ENCODE data around the gene RIMS1.
"Not testable (repeated sequence)": the region's sequence is repeated elsewhere in the genome, so short reads cannot be mapped to it uniquely, and the experiment has no call there.

The RIMS1 gene

DNA sequence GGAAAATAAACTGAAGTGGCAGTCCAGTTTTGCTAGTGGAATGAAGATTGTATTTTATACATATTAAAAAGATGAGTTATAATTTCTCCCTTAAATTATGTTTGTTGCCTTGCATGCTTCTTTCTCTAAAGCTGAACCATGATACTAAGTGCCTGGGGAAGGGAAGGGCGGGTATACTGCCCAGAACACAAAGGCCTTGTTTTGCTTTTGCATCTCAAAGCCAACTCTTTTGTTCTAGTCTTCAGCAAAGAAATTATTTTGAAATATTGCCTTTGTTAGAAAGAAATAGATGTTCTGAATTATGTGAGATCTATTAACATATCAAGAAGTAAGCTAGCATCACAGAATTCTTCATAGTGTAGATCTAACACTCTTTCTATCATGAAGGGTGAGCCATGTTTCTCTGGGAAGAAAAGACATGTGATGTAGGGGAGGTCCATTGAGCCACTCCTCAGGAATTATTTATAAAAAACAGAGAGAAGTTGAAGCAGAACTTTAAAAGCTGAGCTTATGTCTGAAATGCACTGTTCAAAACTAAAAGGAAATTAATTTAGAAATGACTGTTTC is 108.4 kb downstream of the RIMS1 start:
- no peak for FAIRE-seq

DNA sequence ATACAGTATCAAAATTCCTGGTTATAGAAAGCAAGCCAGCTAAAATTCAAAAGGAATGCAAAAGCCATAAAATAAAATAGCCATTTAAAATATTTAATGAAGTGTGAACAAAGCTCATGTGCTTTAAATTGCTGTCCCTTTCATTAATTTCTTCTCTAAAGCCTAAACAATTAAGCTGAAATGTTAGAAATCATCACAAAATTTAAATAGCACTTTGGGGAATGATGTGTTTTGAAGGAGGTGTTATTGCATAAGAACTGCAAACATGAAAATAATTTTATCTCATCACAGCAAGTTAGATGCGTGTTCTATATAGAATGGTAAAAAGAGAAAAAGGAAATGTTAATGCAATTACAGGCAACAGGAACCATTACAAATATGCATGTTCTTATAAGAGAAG is 111.0 kb downstream of the RIMS1 start:
- FAIRE-seq = no peak

DNA sequence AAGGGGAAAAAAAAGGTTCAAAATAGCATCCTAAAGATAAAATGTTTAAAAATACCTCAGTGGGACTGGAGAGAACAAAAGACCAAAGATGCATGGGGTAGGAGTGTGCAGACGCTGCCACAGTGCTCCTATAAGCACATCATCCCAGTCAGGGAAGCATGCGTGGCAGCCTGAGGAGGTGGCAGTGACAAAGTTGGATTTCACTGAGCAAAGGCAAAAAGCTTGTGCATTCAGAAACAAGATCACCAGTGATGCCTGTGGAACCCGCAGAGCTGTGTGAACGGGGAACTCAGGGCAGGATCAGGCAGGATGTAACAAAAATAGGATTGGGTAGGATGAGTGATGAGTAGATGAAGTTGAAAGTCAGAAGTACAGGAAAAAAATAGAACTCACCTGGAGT is 116.1 kb downstream of the RIMS1 start:
- FAIRE-seq = no peak

DNA sequence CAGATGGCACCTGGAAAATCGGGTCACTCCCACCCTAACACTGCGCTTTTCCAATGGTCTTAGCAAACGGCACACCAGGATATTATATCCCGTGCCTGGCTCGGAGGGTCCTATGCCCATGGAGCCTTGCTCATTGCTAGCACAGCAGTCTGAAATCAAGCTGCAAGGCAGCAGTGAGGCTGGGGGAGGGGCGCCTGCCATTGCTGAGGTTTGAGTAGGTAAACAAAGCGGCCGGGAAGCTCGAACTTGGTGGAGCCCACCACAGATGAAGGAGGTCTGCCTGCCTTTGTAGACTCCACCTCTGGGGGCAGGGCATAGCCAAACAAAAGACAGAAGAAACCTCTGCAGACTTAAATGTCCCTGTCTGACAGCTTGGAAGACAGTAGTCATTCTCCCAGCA is 120.2 kb downstream of the RIMS1 start:
- FAIRE-seq = not testable (repeated sequence)

DNA sequence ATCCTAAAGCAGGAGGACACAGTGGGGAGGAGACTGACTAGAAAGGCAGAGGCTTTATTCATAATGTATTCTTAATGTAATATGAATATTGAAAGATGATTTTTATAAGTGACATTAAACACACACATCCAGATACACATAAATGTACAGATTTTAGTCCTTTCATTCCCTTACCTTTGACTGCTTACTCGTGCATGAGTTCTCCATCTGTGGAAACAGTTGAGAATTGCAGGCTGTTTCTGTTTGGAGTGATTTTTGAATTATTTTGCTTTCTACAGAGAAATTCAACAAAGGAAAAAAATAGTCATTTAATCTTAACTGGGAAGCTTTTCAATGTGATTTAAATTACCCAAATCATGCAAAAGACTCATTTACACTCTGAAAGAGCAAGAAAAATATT is 136.5 kb downstream of the RIMS1 start:
- FAIRE-seq = no peak

DNA sequence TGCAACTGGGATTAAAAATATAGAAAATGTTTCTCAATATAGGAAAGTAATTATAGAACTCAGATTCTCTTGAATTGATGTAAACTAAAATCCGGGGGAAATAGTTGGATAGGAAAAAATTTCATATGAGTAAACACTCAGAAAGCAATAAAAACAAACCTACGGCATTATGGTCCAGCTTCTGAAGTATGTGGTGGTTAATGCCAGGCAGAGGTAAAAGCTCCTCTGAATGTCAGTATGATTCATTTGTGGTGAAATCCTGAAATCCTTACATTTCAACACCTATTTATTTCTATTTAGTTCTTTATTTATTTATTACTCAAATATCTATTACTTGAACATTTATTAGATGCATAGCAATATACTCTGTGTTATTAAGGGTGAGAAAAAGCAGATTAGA is 145.1 kb downstream of the RIMS1 start:
- no peak for FAIRE-seq

DNA sequence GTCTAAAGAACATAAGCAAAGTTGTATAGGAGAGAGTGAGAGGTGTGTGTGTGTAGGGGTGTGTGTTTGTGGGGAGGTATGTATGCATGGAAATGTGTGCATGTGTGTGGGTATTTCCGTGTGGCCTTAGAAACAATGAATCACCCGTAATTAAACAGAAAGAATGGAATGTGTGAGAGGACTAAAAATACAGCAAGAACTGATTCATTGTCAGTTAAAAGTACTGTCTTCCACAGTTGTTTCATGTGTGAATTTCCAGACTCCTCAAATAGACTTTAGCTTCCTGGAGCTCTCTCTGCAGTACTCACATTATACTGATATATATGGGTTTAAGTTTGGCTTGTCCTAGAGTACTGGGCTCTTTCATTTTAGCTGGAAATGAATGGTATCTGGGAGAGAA is 145.7 kb downstream of the RIMS1 start:
- no peak for FAIRE-seq

DNA sequence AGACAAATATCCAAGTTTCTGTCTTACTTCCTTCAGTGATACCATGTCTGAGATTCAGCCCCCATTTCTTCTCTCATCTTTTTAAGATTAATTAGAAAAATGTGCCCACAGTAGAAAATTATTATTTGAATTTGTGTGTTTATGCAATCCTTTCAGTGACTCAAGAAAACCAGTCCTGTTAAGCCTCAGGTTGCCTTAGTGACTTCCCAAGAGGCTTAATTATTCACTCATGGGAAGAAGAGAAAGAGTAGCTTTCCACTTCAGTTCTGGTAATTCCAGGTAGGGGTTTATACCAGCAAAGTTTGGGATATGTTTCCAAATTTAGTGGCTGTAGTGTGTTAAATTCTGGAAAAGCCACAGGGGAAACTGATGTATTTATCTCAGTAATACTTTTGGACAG is 149.1 kb downstream of the RIMS1 start:
- no peak for FAIRE-seq

DNA sequence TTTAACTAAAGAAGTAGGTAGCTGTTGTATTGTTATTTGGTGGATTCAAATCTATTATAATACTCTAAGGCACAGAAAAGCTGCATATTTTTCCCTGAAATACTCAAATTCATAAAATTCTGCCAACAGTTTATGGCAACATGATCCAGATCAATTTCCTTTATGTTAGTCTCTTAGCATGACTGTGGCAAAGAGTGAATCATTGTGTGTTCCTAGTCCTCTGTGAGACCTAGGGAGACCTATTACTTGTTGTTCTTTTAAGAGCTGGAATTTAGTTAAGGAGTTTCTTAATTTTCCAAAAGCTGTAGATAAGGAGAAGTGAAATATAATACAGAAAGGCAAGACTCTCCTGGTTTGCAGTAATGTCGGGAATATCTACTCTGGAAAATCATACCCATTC is 149.6 kb downstream of the RIMS1 start:
- FAIRE-seq = no peak

DNA sequence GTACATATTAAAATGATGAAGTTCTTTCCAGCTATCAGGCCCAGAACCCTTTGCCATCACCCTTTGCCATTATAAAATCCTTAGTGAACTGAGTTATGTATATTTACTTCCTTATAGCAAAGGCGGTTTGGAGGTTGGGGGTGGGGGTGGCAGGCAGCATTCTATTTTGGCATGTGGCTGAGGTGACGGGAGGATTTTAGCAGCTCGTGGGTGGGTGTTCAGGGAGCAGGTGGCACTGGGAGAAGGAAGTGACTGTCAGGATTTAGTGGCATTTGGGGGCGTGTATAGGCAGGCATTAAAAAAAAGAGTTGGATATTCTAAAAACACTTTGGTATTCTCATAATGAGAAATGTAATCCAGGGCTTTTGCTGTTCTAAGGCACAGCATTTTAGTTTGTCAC is 150.7 kb downstream of the RIMS1 start:
- no peak for FAIRE-seq

DNA sequence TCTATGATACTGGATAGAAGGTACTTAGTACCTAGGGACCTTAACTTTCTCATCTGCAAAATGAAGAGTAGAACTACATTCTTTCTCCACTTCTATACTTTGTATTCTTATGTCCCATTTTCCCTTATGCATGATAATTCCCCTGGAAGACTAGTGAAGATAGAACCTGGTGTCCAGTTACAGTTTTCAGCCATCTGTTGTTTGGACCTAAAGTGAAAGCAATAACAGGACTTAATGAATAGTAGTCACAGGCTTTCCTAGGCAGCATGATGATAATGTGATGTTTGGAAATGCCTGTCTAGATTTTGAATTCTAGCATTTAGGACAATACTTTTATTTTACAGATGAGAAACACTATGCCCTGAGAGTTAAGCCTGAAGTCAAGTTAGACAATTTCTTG is 153.8 kb downstream of the RIMS1 start:
- no peak for FAIRE-seq

DNA sequence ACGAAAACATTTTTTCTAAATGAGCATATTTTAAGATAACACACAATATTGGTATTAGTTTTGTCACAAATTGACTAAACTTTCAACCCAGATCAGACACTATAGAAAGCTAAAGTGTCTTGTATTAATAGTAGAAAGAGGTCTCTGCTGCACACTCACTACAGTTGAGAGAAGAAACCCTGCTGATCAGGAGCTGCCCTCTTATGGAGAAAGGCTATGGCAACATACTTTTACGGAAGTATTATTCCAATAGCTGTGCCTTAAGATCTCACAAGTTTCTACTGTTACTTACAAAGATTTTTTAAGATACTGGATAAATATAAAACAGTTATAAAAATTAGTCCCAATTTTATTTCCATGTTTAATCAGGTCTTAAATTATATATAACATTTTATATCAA is 155.7 kb downstream of the RIMS1 start:
- FAIRE-seq = no peak

DNA sequence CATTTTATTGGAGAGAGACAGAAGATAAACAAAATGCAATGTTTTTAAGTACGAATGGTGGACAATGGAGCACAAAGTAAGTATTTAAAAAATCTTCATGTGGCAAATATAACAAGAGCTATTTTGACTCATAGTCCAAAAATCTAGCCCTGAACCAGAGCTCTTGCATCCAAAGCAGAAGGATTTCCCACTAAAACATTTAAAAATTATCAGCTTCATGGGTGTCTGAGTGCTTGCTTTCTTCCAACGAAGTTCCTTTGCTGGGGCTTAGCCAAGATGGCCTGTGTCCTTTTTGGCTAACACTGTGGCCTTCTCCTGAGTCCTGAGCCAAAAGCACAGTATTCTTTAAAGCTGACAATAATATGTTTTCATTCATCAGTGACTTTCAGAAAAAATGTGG is 161.7 kb downstream of the RIMS1 start:
- no peak for FAIRE-seq

DNA sequence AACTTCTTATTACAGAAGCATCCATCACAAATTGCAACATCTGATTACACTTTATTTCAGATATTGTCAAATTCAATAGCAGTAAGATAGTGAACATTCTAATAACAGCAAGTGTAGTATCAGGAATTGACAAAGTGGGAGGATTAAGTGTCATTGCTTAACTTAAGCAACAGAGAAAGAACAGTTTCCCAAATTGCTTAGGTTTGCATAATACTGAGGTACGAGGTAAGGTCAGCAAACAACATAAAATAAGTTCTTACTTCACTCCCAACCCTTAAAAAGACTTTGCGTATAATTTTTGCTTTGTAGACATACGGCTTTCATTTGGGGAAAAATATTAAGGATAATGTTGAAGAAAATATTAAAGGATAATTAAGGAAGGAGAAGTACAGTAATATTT is 163.0 kb downstream of the RIMS1 start:
- no peak for FAIRE-seq

DNA sequence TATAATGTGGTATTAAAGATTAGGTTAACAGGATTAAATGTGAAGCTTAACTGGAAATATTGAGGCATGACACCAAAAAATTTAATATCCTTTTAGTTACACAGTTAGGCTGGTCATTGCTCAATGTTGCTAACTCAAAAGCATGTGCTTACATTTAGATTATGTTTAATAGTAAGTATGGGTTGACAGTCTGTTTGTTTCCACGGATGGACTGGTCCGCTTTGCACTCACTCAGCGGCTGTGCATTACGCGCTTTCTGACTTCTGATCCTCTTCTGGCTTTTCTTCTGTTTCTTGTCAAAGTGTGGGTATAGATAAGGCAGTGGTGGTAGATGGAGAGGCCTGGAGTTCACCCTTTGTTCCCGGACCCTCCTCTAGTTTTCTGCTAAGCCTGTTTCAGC is 174.9 kb downstream of the RIMS1 start:
- FAIRE-seq = no peak

DNA sequence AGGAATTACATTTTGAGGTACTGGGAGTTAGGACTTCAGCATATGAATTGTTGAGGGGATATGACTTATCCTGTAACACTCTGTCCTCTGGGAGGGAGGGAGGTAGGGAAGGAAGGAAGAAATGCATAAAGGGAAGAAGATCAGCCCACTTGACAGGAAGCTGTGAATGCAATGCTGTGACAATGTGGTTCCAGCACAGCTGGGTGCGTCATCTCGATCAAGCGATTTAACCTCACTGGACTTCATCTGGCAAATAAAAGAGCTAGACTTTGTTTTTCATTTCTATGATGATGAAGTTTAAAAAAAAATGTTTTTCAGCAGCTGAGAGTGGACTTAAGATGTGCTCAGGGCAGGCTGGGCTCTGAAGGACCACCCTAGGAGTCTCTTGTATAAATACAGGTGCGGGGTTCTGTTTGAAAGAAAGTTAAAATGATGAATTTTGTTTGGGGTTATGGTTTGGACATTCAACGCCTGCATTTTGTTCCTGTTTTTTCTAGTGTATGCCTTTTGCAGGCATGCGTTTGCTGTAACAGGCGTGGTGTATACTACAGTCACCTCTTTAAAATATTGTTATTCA is 178.1 kb downstream of the RIMS1 start:
- no peak for FAIRE-seq

DNA sequence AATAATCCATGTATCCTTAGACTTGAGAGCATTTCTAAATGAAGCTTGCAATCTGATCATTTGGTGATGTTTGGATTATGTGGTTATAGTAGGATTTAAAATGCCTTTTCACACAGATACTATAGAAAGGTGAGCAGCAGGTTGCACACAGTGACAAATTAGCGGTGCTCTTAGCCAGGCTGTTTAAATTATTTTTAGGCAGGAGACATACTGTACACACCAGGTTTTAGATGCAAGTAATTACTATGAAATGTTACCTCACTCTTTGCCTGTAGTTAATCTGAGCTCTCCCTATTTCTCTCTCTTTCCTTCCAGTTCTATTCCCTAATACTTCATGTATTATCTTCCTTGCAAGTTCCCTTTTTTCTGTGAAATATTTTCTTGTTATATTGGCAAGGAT is 191.7 kb downstream of the RIMS1 start:
- no peak for FAIRE-seq

DNA sequence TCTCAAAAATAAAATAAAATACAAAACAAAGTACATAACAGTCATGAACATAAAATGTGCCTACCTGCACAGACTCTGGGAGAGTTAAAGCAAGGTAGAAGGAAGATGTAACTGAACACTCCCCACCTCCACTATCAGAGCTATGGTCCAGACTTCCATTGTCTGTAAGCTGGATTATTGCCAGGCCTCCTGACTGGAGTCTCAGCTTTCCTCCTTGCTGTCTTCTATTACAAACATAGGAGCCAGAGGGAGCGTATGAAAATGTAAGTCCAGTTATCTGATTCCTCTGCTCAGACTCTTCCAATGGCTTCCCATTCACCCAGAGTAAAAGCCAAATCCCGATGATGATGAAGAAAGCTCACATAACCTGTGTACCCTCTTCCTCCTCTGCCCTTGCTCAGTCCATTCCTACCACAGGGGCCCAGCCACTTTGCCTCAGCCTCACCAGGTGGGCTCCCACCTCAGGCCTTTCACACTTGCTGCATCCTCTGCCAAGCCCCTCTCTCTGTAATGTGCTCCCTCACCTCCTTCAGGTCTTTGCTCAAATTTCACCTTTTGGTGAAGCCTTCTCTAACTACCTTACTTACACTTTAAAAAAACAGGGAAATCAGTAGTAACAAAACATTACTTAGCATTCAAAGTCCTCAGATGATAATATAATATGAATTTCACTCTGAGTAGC is 194.1 kb downstream of the RIMS1 start:
- FAIRE-seq = no peak

DNA sequence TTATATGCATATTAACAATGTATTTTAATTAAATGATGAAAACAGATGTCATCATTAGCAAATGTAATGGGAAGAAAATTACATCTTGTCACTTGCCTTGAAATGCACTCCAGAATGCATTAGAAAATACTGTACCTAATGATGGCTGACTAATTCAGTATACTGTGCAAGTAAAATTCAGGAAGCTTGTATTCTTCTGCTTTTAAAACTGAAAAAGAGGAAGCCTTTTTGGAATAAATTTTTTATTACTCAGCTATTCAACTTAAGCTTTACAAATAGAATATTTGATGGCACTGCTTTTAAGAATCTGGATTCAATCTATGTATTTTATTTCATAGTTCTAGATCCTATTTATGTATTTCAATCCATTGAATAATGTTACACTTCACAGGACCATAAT is 195.5 kb downstream of the RIMS1 start:
- FAIRE-seq = no peak

DNA sequence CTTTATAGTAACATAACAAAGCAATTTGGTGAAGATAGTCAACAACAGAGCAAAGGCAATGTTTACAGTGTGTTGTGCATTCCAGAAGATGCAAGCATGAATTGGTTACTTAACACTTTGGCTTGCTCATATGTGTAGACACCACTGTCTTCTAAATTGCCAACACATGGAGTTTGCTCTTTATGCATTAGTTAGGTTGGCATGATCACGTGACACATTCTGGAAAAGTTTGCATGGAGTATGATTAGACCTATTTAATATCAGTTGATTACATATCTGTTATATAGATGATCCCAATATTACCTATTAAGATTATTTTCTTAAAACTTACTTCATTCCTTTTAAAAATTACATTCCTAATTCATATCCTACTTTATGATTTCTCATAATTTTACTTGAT is 197.6 kb downstream of the RIMS1 start:
- no peak for FAIRE-seq

DNA sequence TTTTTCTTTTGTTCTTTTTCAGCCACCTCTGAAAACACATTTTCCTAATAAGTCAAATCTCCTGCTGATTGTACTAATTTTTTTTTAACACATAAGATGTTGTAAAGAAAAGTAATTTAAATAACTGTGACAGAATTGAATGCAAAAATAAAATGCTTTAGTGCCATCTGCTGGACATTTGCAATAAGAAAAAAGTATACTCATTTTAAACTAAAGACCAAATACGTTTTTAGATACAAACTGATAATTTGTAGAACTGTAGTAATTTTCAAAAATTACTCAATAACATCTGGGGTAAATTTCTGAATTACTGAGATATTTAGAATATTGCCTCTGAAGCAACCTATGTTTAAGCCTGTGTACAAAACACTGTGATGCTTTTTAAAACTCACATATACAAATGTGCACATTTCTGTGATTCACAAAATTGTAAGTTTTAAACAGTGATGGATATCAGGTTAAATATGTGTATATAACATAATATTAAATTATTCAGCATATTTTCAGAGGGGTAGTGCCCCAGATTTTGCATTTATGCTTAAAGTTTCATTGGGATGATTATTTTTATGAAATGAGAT is 198.7 kb downstream of the RIMS1 start:
- peak; percentile 79 for FAIRE-seq

DNA sequence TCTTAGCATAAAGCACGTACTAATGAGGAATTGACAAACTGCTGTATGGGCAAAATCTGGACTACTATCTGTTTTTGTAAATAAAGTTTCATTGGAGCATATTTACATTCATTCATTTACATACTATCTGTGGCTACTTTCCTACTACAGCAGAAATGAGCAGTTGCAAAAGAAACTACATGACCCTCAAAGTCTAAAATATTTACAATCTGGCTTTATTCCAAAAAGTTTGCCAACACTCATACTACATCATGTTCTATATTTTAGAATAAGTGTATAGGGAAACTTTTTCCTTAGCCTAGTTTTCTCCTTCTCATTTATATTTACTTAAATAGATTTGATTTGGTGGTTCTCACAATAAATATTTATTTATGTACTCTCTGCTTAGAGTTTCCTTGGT is 208.2 kb downstream of the RIMS1 start:
- no peak for FAIRE-seq

DNA sequence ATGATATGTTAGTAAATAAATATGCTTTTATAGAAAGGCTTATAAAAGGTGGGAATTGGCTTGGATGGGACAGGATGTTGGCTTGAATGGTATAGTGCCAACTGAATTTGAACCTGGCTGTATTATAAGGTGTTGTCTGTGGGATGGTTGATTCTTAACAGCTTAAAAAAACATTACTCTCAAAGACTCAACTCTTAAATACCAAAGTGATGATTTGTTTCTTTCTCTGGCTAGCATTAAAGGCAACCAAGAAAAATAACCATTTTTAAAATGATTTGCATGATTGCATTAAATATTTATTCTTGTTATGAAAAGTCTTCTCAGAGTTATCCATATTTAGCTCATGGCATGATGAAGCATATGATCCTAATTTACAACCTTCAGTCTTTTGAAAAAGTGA is 216.2 kb downstream of the RIMS1 start:
- no peak for FAIRE-seq

DNA sequence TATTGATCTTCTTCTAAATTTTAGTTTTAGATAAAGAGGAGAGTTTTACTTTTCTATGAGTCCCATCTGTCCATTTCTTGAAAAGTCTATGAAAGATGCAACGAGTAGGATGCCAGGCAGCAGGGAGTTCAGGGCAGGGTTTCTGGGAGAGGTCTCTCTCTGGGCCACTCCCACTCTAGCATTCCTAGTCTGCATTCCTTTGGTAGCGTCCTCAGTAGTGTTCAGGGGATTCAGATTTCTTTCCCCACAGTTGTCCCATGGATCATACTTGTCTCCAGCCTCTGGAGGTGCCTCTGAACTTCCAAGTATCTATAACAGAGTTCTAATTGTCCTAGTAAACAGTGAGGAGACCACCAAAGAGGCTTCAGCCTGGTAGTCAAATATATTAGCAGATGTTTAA is 225.3 kb downstream of the RIMS1 start:
- FAIRE-seq = no peak

DNA sequence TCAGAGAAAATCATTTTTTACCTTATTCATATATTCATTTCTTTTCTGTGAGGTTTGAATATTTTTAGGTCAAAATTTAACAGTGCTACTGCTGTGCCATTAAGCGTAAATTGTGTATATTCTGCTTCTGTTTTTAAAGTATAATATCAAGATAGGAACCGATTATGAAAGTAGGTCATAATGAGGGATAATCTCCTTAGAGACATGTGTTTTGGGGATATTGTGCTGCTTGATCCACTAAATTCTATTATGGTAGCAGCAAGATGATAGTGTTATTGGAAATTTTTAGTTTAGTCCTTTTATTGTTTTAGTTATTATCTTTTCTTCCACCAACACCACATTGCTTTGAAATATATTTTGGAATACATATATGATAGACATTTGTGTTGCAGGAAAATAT is 244.0 kb downstream of the RIMS1 start:
- no peak for FAIRE-seq

Measured in TTC549 (cell line).